WTC11 (cell line): Measurements from ENCODE around the gene TACC2.

Source experiments
- CTCF ChIP-seq: fragments of 200-600 bp; IDR thresholded peaks from 2 replicates; pipeline ENCODE4 v1.8.0; 2022; ENCODE audit warnings: antibody characterized with exemption
- FOXJ3 ChIP-seq: sonication (generic); formaldehyde crosslinking; IDR thresholded peaks from 2 replicates; pipeline ENCODE4 v1.9.0; 2021; ENCODE audit warnings: missing genetic modification reagents, mild to moderate bottlenecking, borderline replicate concordance
- IRF1 ChIP-seq: sonication (generic); formaldehyde crosslinking; IDR thresholded peaks from 2 replicates; pipeline ENCODE4 v1.8.0; 2023; ENCODE audit warnings: missing genetic modification reagents
- JUN ChIP-seq: sonication (generic); formaldehyde crosslinking; IDR thresholded peaks from 2 replicates; pipeline ENCODE4 v1.8.0; 2023; ENCODE audit warnings: mild to moderate bottlenecking, missing genetic modification reagents
- NR2C2 ChIP-seq: sonication (generic); formaldehyde crosslinking; IDR thresholded peaks from 2 replicates; pipeline ENCODE4 v1.8.0; 2022; ENCODE audit warnings: mild to moderate bottlenecking, missing genetic modification reagents
- SP1 ChIP-seq: sonication (generic); formaldehyde crosslinking; conservative IDR thresholded peaks from 2 replicates; pipeline ENCODE4 v1.8.1; 2022; ENCODE audit warnings: missing genetic modification reagents
- TEAD4 ChIP-seq: sonication (generic); formaldehyde crosslinking; IDR thresholded peaks from 2 replicates; pipeline ENCODE4 v1.8.0; 2022; ENCODE audit warnings: mild to moderate bottlenecking, missing genetic modification reagents
- USF2 ChIP-seq: sonication (generic); formaldehyde crosslinking; IDR thresholded peaks from 2 replicates; pipeline ENCODE4 v1.8.1; 2023; ENCODE audit warnings: mild to moderate bottlenecking, missing genetic modification reagents, moderate library complexity
- ZNF138 ChIP-seq: sonication (generic); formaldehyde crosslinking; conservative IDR thresholded peaks from 2 replicates; pipeline ENCODE4 v1.8.1; 2022; ENCODE audit warnings: mild to moderate bottlenecking, moderate library complexity, missing genetic modification reagents
- ZNF416 ChIP-seq: fragments of 250-450 bp; sonication (Bioruptor Pico); IDR thresholded peaks from 2 replicates; pipeline ENCODE4 v1.9.0; 2021; ENCODE audit warnings: mild to moderate bottlenecking, inconsistent platforms

- no peak for TF ChIP-seq ZNF416 (CRISPR knock-in tag)
- no peak for TF ChIP-seq USF2 (CRISPR knock-in tag)
- TF ChIP-seq IRF1 (CRISPR knock-in tag), result no peak
- no peak for TF ChIP-seq TEAD4 (CRISPR knock-in tag)
- TF ChIP-seq JUN (CRISPR knock-in tag), result no peak
- no peak for TF ChIP-seq CTCF
- TF ChIP-seq FOXJ3, result no peak
- no peak for TF ChIP-seq ZNF138
- no peak for TF ChIP-seq SP1 (CRISPR knock-in tag)
- no peak for TF ChIP-seq NR2C2 (CRISPR knock-in tag)
Observed at GRCh38 chr10:122199070-122199469, 210.1 kb downstream of the TACC2 start.
